GM18868 (cell line): ENCODE data around the gene TRHDE.

Experiments used
- ATAC-seq: cut with Tn5 transposase; IDR thresholded peaks from one replicate; pipeline ENCODE4 v1.9.1; 2021; ENCODE audit warnings: mild to moderate bottlenecking, moderate library complexity; ENCODE audit not compliant: unreplicated experiment

Gene TRHDE

GRCh38 chr12:72717036-72717435, 444.9 kb downstream of the TRHDE start:
- ATAC-seq, result no peak
